ENCODE results near the gene ZNF662. TPM values are rescaled to one million over a fixed set of nuclear protein-coding genes. Genes with fewer than 3 reads are reported as not detected.

The ZNF662 gene
- total RNA-seq, 6 experiments from 2014 or later, result 1.4 to 10.9 (median 3.3) TPM

GRCh38 chr3:42900226-42901072 lies 5.5 kb upstream of the ZNF662 start:
- H3K27ac ChIP-seq, result no peak overlapping the region
- no peak overlapping the region for H3K4me3 ChIP-seq
- TF ChIP-seq POLR2A (IDR thresholded peaks at IDR 0.05) (no peak), CTCF (IDR thresholded peaks at IDR 0.05) (no peak)
- no peaks in the 10 kb centered on the region for H3K9me3 ChIP-seq
- intact Hi-C loops (cut with DNase I), result no loop called here
- H3K27me3 ChIP-seq, result no peaks in the 10 kb centered on the region
- no peaks in the 10 kb centered on the region for H3K4me1 ChIP-seq
- WGBS (ENCODE audit: insufficient coverage, low coverage, low lambda C conversion rate, missing lambda C conversion rate), result 69% methylated on average over 5 of the region's 8 CpGs
- no peak for DNase-seq
- no peak for ATAC-seq
- H3K36me3 ChIP-seq, result no peaks in the 10 kb centered on the region

GRCh38 chr3:42901073-42901415 lies 4.9 kb upstream of the ZNF662 start:
- H3K4me1 ChIP-seq, result no peaks in the 10 kb centered on the region
- 80% methylated on average over 3 of the region's 3 CpGs for WGBS (ENCODE audit: insufficient coverage, low coverage, low lambda C conversion rate, missing lambda C conversion rate)
- ATAC-seq (no peak), DNase-seq (no peak)
- H3K36me3 ChIP-seq, result no peaks in the 10 kb centered on the region
- TF ChIP-seq CTCF (IDR thresholded peaks at IDR 0.05) (no peak), POLR2A (IDR thresholded peaks at IDR 0.05) (no peak)
- intact Hi-C loops (cut with DNase I), result no loop called here
- H3K9me3 ChIP-seq, result no peaks in the 10 kb centered on the region
- H3K27ac ChIP-seq, result no peak overlapping the region
- no peak overlapping the region for H3K4me3 ChIP-seq
- no peaks in the 10 kb centered on the region for H3K27me3 ChIP-seq

- WGBS (ENCODE audit: insufficient coverage, low coverage, low lambda C conversion rate, missing lambda C conversion rate), result 100% methylated on average over 1 of the region's 2 CpGs
- H3K4me3 ChIP-seq, result no peak overlapping the region
Observed at GRCh38 chr3:42902257-42902656, 3.7 kb upstream of the ZNF662 start.

GRCh38 chr3:42904076-42904475 lies 1.9 kb upstream of the ZNF662 start:
- no peak for ATAC-seq
- DNase-seq, result no peak
- intact Hi-C loops (cut with DNase I), result no loop called here
- no peaks in the 10 kb centered on the region for H3K9me3 ChIP-seq
- H3K4me3 ChIP-seq, result no peak overlapping the region
- no peak for TF ChIP-seq POLR2A (IDR thresholded peaks at IDR 0.05)
- no peaks in the 10 kb centered on the region for H3K36me3 ChIP-seq
- 67% methylated on average over 1 of the region's 1 CpG for WGBS (ENCODE audit: insufficient coverage, low coverage, low lambda C conversion rate, missing lambda C conversion rate)
- H3K27me3 ChIP-seq, result no peaks in the 10 kb centered on the region
- no peak overlapping the region for H3K27ac ChIP-seq
- H3K4me1 ChIP-seq, result peaks cover 0 to 4% (median 0%) of the 10 kb centered on the region in 4 donors

More at GRCh38 chr3:42902257-42902656, 3.7 kb upstream of the ZNF662 start:
- DNase-seq (no peak), ATAC-seq (no peak)
- Histone ChIP-seq H3K27ac (no peak overlapping the region), H3K4me1 (peaks cover 0 to 4% (median 0%) of the 10 kb centered on the region in 4 donors), H3K36me3 (no peaks in the 10 kb centered on the region), H3K9me3 (no peaks in the 10 kb centered on the region), H3K27me3 (no peaks in the 10 kb centered on the region)
- no peak for TF ChIP-seq POLR2A (IDR thresholded peaks at IDR 0.05)
- no peak for TF ChIP-seq CTCF (IDR thresholded peaks at IDR 0.05)
- intact Hi-C loops (cut with DNase I), result no loop called here

GRCh38 chr3:42905740-42906069 lies 237 bp upstream of the ZNF662 start:
- ATAC-seq, result no peak
- Histone ChIP-seq H3K27ac (no peak overlapping the region), H3K36me3 (no peaks in the 10 kb centered on the region), H3K4me3 (peak overlapping the region; percentile 54 to 71 (median 64)), H3K4me1 (peaks cover 0 to 4% (median 0%) of the 10 kb centered on the region in 4 donors), H3K9me3 (no peaks in the 10 kb centered on the region), H3K27me3 (no peaks in the 10 kb centered on the region)
- 37% methylated on average over 4 of the region's 12 CpGs for WGBS (ENCODE audit: insufficient coverage, low coverage, low lambda C conversion rate, missing lambda C conversion rate)
- TF ChIP-seq POLR2A (IDR thresholded peaks at IDR 0.05) (no peak), CTCF (IDR thresholded peaks at IDR 0.05) (no peak)
- intact Hi-C loops (cut with DNase I), result no loop called here
- no peak for DNase-seq

All from right lobe of liver (tissue), 6 donors.